ENCODE measurements around the gene GRIK5.
A peak's percentile ranks its signal among the peaks of the same experiment; 100 is the strongest.

The GRIK5 gene

DNA sequence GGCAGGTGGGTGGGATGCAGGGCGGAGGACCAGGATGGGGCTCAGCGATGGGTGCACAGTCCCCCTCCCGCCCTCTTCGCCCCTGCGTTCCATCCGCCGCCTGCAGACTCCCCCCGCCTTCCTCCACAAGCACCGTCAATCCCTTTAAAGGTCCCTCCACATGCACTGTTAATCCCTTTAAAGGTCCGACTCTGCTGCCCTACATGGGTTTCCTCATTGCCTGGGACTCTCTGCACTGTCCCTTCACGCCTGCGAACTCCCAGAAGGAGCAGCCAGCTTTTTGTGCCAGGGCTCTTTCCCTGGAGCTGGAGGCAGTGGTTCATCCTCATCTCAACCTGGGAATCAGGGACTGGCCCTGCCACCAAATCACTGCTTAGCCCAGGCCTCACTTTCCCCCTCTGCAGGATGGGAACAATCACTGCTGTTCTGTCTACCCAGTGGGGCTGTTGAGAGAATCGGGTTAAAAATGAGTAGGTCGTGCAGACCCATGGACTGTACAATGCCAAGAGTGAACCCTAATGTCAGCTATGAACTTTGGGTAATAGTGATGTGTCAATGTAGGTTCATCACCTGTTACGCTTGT, 26.3 kb upstream of the GRIK5 start:
- DNase-seq (ENCODE audit: low read depth in 2 of 3, low spot score in 1 of 3): no peak

DNA sequence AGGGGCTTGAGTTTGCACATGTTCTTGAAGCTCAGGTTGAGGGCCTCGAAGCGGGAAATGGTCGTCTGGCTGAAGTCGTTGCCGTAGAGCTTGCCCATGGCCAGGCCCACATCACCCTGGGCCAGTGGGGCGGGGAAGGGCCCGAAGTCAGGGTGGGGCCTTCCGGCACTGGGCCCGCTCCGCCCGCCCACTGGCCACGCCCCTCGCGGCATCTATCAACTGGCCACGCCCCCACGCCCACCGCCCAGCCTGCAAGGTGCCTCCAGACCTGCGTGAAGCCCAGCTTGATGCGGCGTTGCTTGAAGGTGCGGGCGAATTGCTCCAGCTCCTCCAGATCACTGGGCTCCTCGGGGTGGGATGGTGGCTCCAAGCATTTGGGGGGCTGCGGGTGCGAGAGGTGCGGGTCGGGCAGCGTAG, 25.8 kb upstream of the GRIK5 start:
- no peak for DNase-seq (ENCODE audit: low read depth in 2 of 3, low spot score in 1 of 3)

- no peak for DNase-seq (ENCODE audit: low read depth in 2 of 3, low spot score in 1 of 3)
These were observed 25.3 kb upstream of the GRIK5 start for GRCh38 chr19:42095142-42095813.

DNA sequence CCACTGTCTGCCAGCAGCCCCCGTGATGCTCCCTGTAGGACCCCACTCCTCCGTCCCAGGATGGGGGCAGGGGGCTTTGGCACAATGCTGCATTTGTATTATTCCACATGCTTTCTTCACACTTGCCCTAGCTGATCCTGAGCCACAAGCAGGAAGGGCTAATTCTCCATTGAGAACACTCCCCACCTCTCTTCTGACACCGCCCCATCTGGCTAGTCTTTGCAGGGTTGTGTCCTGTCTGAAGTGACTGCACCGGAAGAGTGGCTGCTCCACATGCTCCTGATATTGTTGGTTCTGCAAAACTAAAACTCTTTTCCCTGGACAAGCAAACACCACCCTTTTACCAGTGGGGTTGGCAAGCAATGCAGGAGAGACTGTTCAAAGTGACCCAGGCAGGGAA, 23.9 kb upstream of the GRIK5 start:
- DNase-seq (ENCODE audit: low read depth in 2 of 3, low spot score in 1 of 3): no peak

- no peak for DNase-seq (ENCODE audit: low read depth in 2 of 3, low spot score in 1 of 3)
These were observed 23.5 kb upstream of the GRIK5 start for GRCh38 chr19:42093505-42093904.

DNA sequence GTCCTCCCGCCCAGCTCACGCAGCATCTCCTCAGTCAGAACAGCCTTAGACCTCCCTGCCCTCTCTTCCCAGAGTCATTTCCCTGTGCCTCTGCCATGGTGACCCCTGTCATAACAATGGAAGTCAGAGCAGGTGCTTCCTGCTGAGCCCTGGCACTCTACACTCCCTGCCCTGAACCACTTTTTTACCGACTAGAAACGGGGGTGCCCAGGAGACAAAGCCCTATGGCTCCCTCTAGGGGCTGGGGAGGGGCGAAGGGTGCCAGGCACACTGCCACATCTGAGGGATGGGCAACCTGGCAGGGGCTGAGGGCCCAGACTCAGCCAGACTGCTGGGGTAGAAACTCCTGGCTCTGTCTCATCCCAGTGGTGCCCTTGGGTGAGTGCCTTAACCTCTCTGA, 22.3 kb upstream of the GRIK5 start:
- DNase-seq (ENCODE audit: low read depth in 2 of 3, low spot score in 1 of 3): peak in 1 of 3 donors; percentile 25

DNA sequence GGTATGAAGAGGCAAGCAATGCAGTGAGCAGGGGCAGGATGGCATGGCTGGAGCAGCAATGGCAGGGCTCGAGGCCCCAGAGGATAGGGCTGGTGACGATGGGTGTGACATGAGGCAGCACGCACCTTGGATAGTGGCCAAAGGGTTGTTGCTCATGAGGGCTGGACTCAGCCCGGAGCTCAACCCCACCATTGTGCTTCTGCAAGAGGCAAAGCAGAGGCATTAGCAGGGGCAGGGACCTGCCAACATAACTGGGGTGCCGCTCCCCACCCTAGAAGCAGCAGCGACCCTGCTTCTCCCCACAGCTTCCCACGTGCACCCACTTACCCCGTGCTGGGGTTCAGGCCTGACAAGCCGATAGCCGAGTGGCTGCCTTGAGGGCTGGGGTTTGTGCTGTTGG, 21.7 kb upstream of the GRIK5 start:
- DNase-seq (ENCODE audit: low read depth in 2 of 3, low spot score in 1 of 3): no peak

- DNase-seq (ENCODE audit: low read depth in 2 of 3, low spot score in 1 of 3): no peak
These were observed 21.3 kb upstream of the GRIK5 start for GRCh38 chr19:42091300-42091699.

DNA sequence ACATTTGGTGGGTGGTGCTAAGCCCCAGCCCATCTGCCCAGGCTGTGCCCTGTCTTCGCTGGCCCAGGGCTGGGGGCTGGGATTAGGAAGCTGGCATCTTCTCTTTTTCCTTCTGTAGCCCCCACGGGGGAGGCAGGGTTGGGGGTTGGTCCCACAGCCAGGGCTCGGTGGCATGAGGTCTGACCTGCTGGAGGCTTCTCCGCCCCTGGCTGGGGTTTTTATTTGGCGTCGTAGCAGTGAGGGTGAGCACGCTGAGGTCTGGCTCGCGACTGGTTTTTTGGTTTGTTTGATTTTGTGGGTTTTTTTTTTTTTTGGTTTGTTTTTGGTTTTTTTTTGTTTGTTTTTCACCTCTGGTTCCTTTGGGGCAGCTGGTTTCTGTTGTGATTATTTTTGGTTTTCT, 20.7 kb upstream of the GRIK5 start:
- DNase-seq (ENCODE audit: low read depth in 2 of 3, low spot score in 1 of 3): no peak

DNA sequence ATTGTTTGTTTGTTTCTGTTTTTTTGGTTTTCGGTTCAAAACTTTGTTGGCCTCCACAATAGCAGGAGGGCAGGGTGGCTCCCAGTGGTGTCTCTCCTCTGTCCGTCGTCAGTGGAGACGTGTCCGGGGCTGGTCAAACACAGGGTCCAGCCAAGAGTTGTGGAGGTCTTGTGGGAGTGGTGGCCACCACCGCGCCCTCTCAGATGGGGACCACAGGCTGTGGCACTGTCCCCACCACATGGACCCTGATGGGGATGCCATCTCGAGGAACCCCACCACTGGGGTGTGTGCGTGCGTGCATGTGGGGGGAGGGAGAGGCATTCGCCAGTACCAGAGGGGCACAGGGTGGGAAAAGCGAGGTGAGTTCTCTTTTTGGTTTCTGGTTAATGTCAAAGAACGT, 19.8 kb upstream of the GRIK5 start:
- DNase-seq (ENCODE audit: low read depth in 2 of 3, low spot score in 1 of 3): no peak

DNA sequence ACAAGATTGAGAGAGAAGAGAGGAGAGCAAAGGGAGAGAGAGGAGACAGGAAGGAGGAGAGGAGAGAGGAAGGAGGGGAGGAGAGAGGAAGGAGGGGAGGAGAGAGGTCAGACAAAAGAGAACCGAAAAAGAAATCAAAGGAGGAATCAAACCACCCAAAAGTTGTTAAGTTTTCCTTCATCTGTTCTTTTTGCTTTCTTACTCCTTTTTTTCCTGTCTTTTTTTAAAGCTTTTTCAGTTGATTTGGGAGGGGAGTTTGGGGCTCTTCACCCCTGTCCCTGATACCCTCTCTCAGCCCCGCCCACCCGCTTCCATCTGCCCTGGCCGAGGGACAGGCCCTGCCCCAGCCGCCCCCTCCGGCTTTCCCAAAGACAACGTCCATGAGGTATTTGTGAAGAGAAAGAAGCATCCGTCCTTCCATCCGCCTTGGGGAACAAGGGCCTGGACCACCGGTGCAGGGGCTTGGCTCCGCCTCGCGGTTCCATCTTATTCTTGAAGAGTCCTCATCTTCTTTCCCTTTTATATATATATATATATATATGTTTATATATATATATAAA, 19.3 kb upstream of the GRIK5 start:
- DNase-seq (ENCODE audit: low read depth in 2 of 3, low spot score in 1 of 3): no peak

GRCh38 chr19:42088471-42089190, 18.6 kb upstream of the GRIK5 start:
- no peak for DNase-seq (ENCODE audit: low read depth in 2 of 3, low spot score in 1 of 3)

GRCh38 chr19:42086770-42087550, 17.0 kb upstream of the GRIK5 start:
- DNase-seq (ENCODE audit: low read depth in 2 of 3, low spot score in 1 of 3): no peak

DNA sequence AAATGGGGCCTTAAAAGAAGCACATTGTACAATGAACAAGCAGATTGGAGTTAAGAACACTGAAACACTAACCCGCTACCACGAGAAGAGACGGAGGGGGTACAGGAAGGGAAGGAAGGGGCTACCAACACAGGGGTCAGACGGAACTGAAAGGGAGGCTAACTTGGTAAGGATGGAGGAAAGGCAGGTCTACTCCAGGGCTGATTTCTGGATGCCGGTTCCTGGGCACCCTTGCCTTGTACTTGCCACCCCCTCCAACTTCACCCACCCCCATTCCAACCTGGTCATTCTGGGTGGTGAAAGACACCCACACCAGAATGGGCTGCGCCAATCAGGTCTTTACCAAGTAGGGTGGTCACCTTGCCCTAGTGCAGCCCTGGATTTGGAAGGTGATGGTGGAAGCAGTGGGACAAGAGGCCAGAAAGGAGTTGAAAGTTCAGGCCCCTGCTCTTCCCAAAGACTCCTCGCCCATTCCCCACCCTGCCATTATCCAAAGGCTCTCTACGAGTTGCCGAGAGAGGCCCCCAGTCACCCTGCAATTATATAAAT, 16.3 kb upstream of the GRIK5 start:
- no peak for DNase-seq (ENCODE audit: low read depth in 2 of 3, low spot score in 1 of 3)

- no peak for DNase-seq (ENCODE audit: low read depth in 2 of 3, low spot score in 1 of 3)
These were observed 13.5 kb upstream of the GRIK5 start for GRCh38 chr19:42083537-42083936.

- no peak for DNase-seq (ENCODE audit: low read depth in 2 of 3, low spot score in 1 of 3)
These were observed 11.7 kb upstream of the GRIK5 start for GRCh38 chr19:42081584-42082203.

GRCh38 chr19:42080764-42081375, 10.9 kb upstream of the GRIK5 start:
- no peak for DNase-seq (ENCODE audit: low read depth in 2 of 3, low spot score in 1 of 3)

GRCh38 chr19:42079886-42080763, 10.1 kb upstream of the GRIK5 start:
- DNase-seq (ENCODE audit: low read depth in 2 of 3, low spot score in 1 of 3): no peak

GRCh38 chr19:42079276-42079669, 9.3 kb upstream of the GRIK5 start:
- DNase-seq (ENCODE audit: low read depth in 2 of 3, low spot score in 1 of 3): no peak
